Chondrocyte (in vitro differentiated cells): ENCODE results near the gene PRKAG2. TPM values are rescaled to one million over a fixed set of nuclear protein-coding genes. Genes with fewer than 3 reads are reported as not detected.

Source experiments
- DNase-seq: peaks from one replicate; pipeline ENCODE4 v3.0.0; 2021; ENCODE audit warnings: mixed read lengths, low spot score
- H3K27ac Mint-ChIP-seq: one replicate; pipeline ENCODE4 v1.8.0; 2021; ENCODE audit warnings: mild to moderate bottlenecking, moderate library complexity, mixed read lengths; ENCODE audit not compliant: unreplicated experiment
- H3K27me3 Mint-ChIP-seq: 2 replicates; pipeline ENCODE4 v1.8.0; 2021; ENCODE audit warnings: low read depth, mixed read lengths
- H3K36me3 Mint-ChIP-seq: 2 replicates; pipeline ENCODE4 v1.8.0; 2021; ENCODE audit warnings: low read depth, mixed read lengths
- H3K4me1 Mint-ChIP-seq: 2 replicates; pipeline ENCODE4 v1.8.0; 2021; ENCODE audit warnings: low read depth, mild to moderate bottlenecking, mixed read lengths
- H3K4me3 Mint-ChIP-seq: one replicate; pipeline ENCODE4 v1.8.0; 2021; ENCODE audit warnings: mild to moderate bottlenecking, moderate library complexity, mixed read lengths; ENCODE audit not compliant: unreplicated experiment
- H3K9me3 Mint-ChIP-seq: 2 replicates; pipeline ENCODE4 v1.8.0; 2021; ENCODE audit warnings: low read depth, mixed read lengths
- CTCF ChIP-seq: fragments of 200-600 bp; sonication (generic); IDR thresholded peaks from 2 replicates; pipeline ENCODE4 v1.5.0; 2021; ENCODE audit warnings: antibody characterized with exemption, mild to moderate bottlenecking, moderate library complexity
- total RNA-seq: library from RNA; stranded (reverse); gene quantifications from 3 replicates; pipeline ENCODE4 v1.2.1, GENCODE V29; 2021

PRKAG2 gene
- total RNA-seq, 1 donor from 2014 or later = 35.4 TPM

- Mint-ChIP-seq H3K36me3 (no peaks in the 10 kb centered on the region), H3K4me1 (peaks cover 56% of the 10 kb centered on the region), H3K27ac (peak overlapping the region; percentile 51), H3K9me3 (no peaks in the 10 kb centered on the region), H3K27me3 (no peaks in the 10 kb centered on the region), H3K4me3 (no peak overlapping the region)
- no peak for TF ChIP-seq CTCF
- no peak for DNase-seq
Observed at GRCh38 chr7:151743481-151743983, 133.4 kb downstream of the PRKAG2 start.

- Mint-ChIP-seq H3K36me3 (no peaks in the 10 kb centered on the region), H3K9me3 (no peaks in the 10 kb centered on the region), H3K4me1 (peaks cover 56% of the 10 kb centered on the region), H3K27me3 (no peaks in the 10 kb centered on the region), H3K27ac (peak overlapping the region; percentile 51), H3K4me3 (peak overlapping the region; percentile 9)
- no peak for DNase-seq
- TF ChIP-seq CTCF = no peak
Observed at GRCh38 chr7:151742713-151743480, 134.0 kb downstream of the PRKAG2 start.

GRCh38 chr7:151741585-151741984 lies 135.3 kb downstream of the PRKAG2 start:
- no peak overlapping the region for H3K4me3 Mint-ChIP-seq
- peaks cover 53% of the 10 kb centered on the region for H3K4me1 Mint-ChIP-seq
- no peaks in the 10 kb centered on the region for H3K36me3 Mint-ChIP-seq
- no peaks in the 10 kb centered on the region for H3K9me3 Mint-ChIP-seq
- DNase-seq = no peak
- H3K27me3 Mint-ChIP-seq = no peaks in the 10 kb centered on the region
- H3K27ac Mint-ChIP-seq = no peak overlapping the region
- no peak for TF ChIP-seq CTCF

- Mint-ChIP-seq H3K4me1 (peaks cover 52% of the 10 kb centered on the region), H3K36me3 (no peaks in the 10 kb centered on the region), H3K9me3 (no peaks in the 10 kb centered on the region), H3K27me3 (no peaks in the 10 kb centered on the region), H3K27ac (no peak overlapping the region), H3K4me3 (no peak overlapping the region)
- no peak for DNase-seq
- TF ChIP-seq CTCF = no peak
Observed at GRCh38 chr7:151740081-151740851, 136.6 kb downstream of the PRKAG2 start.

- TF ChIP-seq CTCF = no peak
- Mint-ChIP-seq H3K4me3 (no peak overlapping the region), H3K4me1 (peaks cover 48% of the 10 kb centered on the region), H3K9me3 (no peaks in the 10 kb centered on the region), H3K27me3 (no peaks in the 10 kb centered on the region), H3K36me3 (no peaks in the 10 kb centered on the region), H3K27ac (no peak overlapping the region)
- no peak for DNase-seq
Observed at GRCh38 chr7:151738925-151739324, 138.0 kb downstream of the PRKAG2 start.
